WTC11 (cell line): ENCODE results near the gene GJC1. TPM values are rescaled to one million over a fixed set of nuclear protein-coding genes. Genes with fewer than 3 reads are reported as not detected.

Source experiments
- ATAC-seq: fragments of 200-7000 bp; cut with Tn5 transposase; 2 replicates; pipeline ENCODE4 v1.10.0; 2021; ENCODE audit warnings: mild to moderate bottlenecking, moderate library complexity
- CTCF ChIA-PET: fragments of 300-600 bp; sonication (Branson Sonifier 250); formaldehyde crosslinking; loops from one replicate; lab custom pipeline; 2021; ENCODE audit warnings: antibody characterized with exemption; lab: Charles Lee
- POLR2A ChIA-PET: fragments of 350-600 bp; sonication (Branson Sonifier 250); formaldehyde crosslinking; loops from one replicate; lab custom pipeline; 2021; ENCODE audit warnings: antibody characterized with exemption; lab: Charles Lee
- DNase-seq: peaks from one replicate; pipeline ENCODE4 v3.0.0; 2021; ENCODE audit warnings: low spot score
- H3K27ac Mint-ChIP-seq: 2 replicates; pipeline ENCODE4 v1.8.0; 2021; ENCODE audit warnings: mixed read lengths
- H3K27me3 Mint-ChIP-seq: 2 replicates; pipeline ENCODE4 v1.8.0; 2021; ENCODE audit warnings: low read depth, mild to moderate bottlenecking, moderate library complexity, mixed read lengths
- H3K36me3 Mint-ChIP-seq: 2 replicates; pipeline ENCODE4 v1.8.0; 2021; ENCODE audit warnings: mixed read lengths
- H3K4me1 Mint-ChIP-seq: 2 replicates; pipeline ENCODE4 v1.8.0; 2022; ENCODE audit warnings: mixed read lengths
- H3K4me3 Mint-ChIP-seq: 2 replicates; pipeline ENCODE4 v1.8.0; 2021; ENCODE audit warnings: mild to moderate bottlenecking, moderate library complexity, mixed read lengths
- H3K9me3 Mint-ChIP-seq: 2 replicates; pipeline ENCODE4 v1.8.0; 2021; ENCODE audit warnings: mixed read lengths
- ATF1 ChIP-seq: sonication (generic); formaldehyde crosslinking; IDR thresholded peaks from 2 replicates; pipeline ENCODE4 v1.8.1; 2023; ENCODE audit warnings: mild to moderate bottlenecking, moderate library complexity, missing genetic modification reagents
- FOXP1 ChIP-seq: sonication (generic); formaldehyde crosslinking; IDR thresholded peaks from 2 replicates; pipeline ENCODE4 v1.8.0; 2022; ENCODE audit warnings: missing genetic modification reagents, mild to moderate bottlenecking, moderate library complexity, borderline replicate concordance
- GABPB1 ChIP-seq: sonication (generic); formaldehyde crosslinking; IDR thresholded peaks from 2 replicates; pipeline ENCODE4 v1.8.1; 2023; ENCODE audit warnings: mild to moderate bottlenecking, missing genetic modification reagents
- HMGA2 ChIP-seq: fragments of 250-450 bp; sonication (Bioruptor Pico); IDR thresholded peaks from 2 replicates; pipeline ENCODE4 v1.4.0; 2021; ENCODE audit warnings: mild to moderate bottlenecking, moderate library complexity
- MXD4 ChIP-seq: fragments of 250-450 bp; sonication (Bioruptor Pico); IDR thresholded peaks from 2 replicates; pipeline ENCODE4 v1.8.0; 2021; ENCODE audit warnings: mild to moderate bottlenecking, moderate library complexity, borderline replicate concordance
- NFE2L1 ChIP-seq: sonication (generic); formaldehyde crosslinking; IDR thresholded peaks from 2 replicates; pipeline ENCODE4 v1.8.1; 2023; ENCODE audit warnings: missing genetic modification reagents
- SP1 ChIP-seq: sonication (generic); formaldehyde crosslinking; conservative IDR thresholded peaks from 2 replicates; pipeline ENCODE4 v1.8.1; 2022; ENCODE audit warnings: missing genetic modification reagents
- ZNF121 ChIP-seq: sonication (generic); formaldehyde crosslinking; IDR thresholded peaks from 2 replicates; pipeline ENCODE4 v1.8.0; 2023; ENCODE audit warnings: missing genetic modification reagents
- ZNF219 ChIP-seq: sonication (generic); formaldehyde crosslinking; IDR thresholded peaks from 2 replicates; pipeline ENCODE4 v1.8.0; 2023; ENCODE audit warnings: missing genetic modification reagents, mild to moderate bottlenecking, borderline replicate concordance
- ZNF232 ChIP-seq: sonication (generic); formaldehyde crosslinking; IDR thresholded peaks from 2 replicates; pipeline ENCODE4 v1.8.0; 2022; ENCODE audit warnings: mild to moderate bottlenecking, missing genetic modification reagents
- ZNF317 ChIP-seq: sonication (generic); formaldehyde crosslinking; IDR thresholded peaks from 2 replicates; pipeline ENCODE4 v1.8.1; 2023; ENCODE audit warnings: low read depth, mild to moderate bottlenecking, moderate library complexity, missing genetic modification reagents, borderline replicate concordance
- ZNF416 ChIP-seq: fragments of 250-450 bp; sonication (Bioruptor Pico); IDR thresholded peaks from 2 replicates; pipeline ENCODE4 v1.9.0; 2021; ENCODE audit warnings: mild to moderate bottlenecking, inconsistent platforms
- total RNA-seq: library from RNA; stranded (reverse); gene quantifications from 3 replicates; pipeline ENCODE4 v1.2.3, GENCODE V29; 2021
- TF ChIP-seq, protein P1 (sequence below): sonication (generic); formaldehyde crosslinking; conservative IDR thresholded peaks from 2 replicates; pipeline ENCODE4 v1.8.1; 2023; ENCODE audit warnings: mild to moderate bottlenecking, low read depth, missing genetic modification reagents, moderate library complexity
- TF ChIP-seq, protein P2 (sequence below): fragments of 250-450 bp; sonication (Bioruptor Pico); IDR thresholded peaks from 2 replicates; pipeline ENCODE4 v2.1.2; 2022; ENCODE audit warnings: mild to moderate bottlenecking, moderate library complexity
- TF ChIP-seq, protein P3 (sequence below): sonication (generic); formaldehyde crosslinking; IDR thresholded peaks from 2 replicates; pipeline ENCODE4 v1.8.1; 2023; ENCODE audit warnings: mild to moderate bottlenecking, missing genetic modification reagents
- TF ChIP-seq, protein P4 (sequence below): fragments of 250-450 bp; sonication (Bioruptor Pico); IDR thresholded peaks from 2 replicates; pipeline ENCODE4 v1.9.0; 2021; ENCODE audit warnings: mild to moderate bottlenecking
- TF ChIP-seq, protein P5 (sequence below): fragments of 250-450 bp; sonication (Bioruptor Pico); IDR thresholded peaks from 2 replicates; pipeline ENCODE4 v1.9.0; 2021; ENCODE audit warnings: moderate library complexity, mild to moderate bottlenecking, inconsistent platforms, borderline replicate concordance
- TF ChIP-seq, protein P6 (sequence below): sonication (generic); formaldehyde crosslinking; IDR thresholded peaks from 2 replicates; pipeline ENCODE4 v1.8.1; 2022; ENCODE audit warnings: mild to moderate bottlenecking, moderate library complexity, missing genetic modification reagents
- TF ChIP-seq, protein P7 (sequence below): sonication (generic); formaldehyde crosslinking; IDR thresholded peaks from 2 replicates; pipeline ENCODE4 v1.8.1; 2023; ENCODE audit warnings: mild to moderate bottlenecking, moderate library complexity, missing genetic modification reagents

Gene GJC1
- total RNA-seq, 1 experiment from 2014 or later = 104 TPM

DNA sequence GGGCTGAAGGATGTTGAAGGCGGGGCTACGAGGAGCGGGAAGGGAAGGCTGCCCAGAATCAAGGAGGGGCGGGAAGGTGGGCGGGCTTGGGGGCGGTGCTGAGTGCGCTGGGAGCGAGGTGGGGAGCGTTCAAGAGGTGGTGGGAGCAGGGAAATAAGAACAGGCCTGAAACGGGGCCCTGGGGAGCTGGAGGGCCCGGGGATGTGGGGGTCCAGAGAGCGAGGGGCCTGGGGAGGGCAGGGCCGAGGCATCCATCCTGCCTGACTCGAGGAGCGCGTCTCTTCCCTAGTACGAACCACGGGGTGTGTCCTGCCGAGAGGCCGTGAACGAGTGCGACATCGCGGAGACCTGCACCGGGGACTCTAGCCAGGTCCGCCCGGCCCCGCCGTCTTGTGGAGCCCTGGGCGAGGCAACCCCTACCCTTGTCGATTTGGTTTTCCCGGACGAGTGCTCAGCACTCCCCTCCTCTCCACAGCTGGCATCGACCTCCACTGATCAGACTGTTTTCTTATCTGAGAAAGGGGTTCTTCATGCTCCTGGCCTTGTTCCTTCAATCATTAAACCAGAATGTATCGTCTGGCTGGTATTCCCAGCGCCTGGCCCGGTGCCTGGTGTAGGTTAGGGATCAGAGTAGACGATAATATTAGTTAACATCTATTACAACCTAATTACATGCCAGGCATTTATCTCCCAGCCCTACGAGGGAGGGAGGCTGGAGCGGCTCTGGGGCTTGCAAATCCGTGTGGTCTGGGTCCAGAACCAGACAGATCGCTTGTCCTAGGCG lies 54.1 kb downstream of the GJC1 start:
- Mint-ChIP-seq H3K9me3 (no peaks in the 10 kb centered on the region), H3K27ac (no peak overlapping the region), H3K4me1 (peaks cover 23% of the 10 kb centered on the region), H3K4me3 (peak overlapping the region; percentile 76), H3K27me3 (peaks cover 22% of the 10 kb centered on the region), H3K36me3 (no peaks in the 10 kb centered on the region)
- DNase-seq (no peak), ATAC-seq (peak; percentile 27)
- TF ChIP-seq FOXP1 = no peak
- peak; percentile 59; the same call in 1 of the 2 replicates for TF ChIP-seq SP1
- ChIA-PET CTCF (interaction anchor here (0.6 to 6.2 kb wide), 40 partner anchors 8 to 385 kb away, joined by 3 to 103 read pairs (median 4); partner anchors contain the start of genes ACBD4, DBF4B, EFTUD2 and HEXIM1), POLR2A (interaction anchor here (0.6 to 1.1 kb wide), 8 partner anchors 35 to 245 kb away, joined by 3 to 9 read pairs (median 4); no protein-coding TSS in a partner anchor)

DNA sequence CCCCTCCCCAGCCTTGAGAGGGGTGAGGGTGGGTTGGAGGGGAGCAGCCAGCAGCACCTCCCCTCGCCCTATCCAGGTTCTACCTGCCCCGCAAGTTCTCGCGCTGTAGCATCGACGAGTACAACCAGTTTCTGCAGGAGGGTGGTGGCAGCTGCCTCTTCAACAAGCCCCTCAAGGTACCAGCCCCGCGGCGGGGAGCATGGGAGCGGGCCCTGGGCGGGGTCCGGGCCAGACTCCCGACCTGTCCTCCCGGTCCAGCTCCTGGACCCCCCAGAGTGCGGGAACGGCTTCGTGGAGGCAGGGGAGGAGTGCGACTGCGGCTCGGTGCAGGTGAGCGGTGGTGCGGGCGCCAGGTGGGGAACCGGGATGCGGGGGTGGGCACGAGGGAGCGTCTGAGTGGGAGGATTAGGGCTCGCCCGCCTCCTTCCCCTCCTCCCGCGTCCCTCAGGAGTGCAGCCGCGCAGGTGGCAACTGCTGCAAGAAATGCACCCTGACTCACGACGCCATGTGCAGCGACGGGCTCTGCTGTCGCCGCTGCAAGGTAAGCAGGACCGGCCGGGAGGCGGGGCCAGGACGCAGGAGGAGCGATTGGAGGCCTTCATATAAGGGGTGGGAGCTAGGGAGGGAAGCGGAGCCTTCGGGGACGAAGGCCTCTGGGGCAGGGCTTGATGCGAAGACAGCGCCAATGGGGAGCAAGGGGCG lies 54.8 kb downstream of the GJC1 start:
- Mint-ChIP-seq H3K27ac (no peak overlapping the region), H3K36me3 (no peaks in the 10 kb centered on the region), H3K4me1 (peaks cover 18% of the 10 kb centered on the region), H3K4me3 (peak overlapping the region; percentile 76), H3K9me3 (no peaks in the 10 kb centered on the region), H3K27me3 (peaks cover 22% of the 10 kb centered on the region)
- CTCF ChIA-PET = interaction anchor here (0.6 to 6.2 kb wide), 42 partner anchors 9 to 386 kb away, joined by 3 to 103 read pairs (median 4); partner anchors contain the start of genes ACBD4, DBF4B, EFTUD2 and HEXIM1
- peak; percentile 100 for DNase-seq
- POLR2A ChIA-PET = interaction anchor here (0.6 to 1.1 kb wide), 8 partner anchors 35 to 246 kb away, joined by 3 to 9 read pairs (median 4); no protein-coding TSS in a partner anchor
- ATAC-seq = peak; percentile 94
- TF ChIP-seq, protein P1, sequence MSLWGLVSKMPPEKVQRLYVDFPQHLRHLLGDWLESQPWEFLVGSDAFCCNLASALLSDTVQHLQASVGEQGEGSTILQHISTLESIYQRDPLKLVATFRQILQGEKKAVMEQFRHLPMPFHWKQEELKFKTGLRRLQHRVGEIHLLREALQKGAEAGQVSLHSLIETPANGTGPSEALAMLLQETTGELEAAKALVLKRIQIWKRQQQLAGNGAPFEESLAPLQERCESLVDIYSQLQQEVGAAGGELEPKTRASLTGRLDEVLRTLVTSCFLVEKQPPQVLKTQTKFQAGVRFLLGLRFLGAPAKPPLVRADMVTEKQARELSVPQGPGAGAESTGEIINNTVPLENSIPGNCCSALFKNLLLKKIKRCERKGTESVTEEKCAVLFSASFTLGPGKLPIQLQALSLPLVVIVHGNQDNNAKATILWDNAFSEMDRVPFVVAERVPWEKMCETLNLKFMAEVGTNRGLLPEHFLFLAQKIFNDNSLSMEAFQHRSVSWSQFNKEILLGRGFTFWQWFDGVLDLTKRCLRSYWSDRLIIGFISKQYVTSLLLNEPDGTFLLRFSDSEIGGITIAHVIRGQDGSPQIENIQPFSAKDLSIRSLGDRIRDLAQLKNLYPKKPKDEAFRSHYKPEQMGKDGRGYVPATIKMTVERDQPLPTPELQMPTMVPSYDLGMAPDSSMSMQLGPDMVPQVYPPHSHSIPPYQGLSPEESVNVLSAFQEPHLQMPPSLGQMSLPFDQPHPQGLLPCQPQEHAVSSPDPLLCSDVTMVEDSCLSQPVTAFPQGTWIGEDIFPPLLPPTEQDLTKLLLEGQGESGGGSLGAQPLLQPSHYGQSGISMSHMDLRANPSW (CRISPR knock-in tag) = no peak
- 0 out of 2 replicates have a peak, but pooled peaks have one; percentile 32 for TF ChIP-seq GABPB1 (CRISPR knock-in tag)
- TF ChIP-seq, protein P2, sequence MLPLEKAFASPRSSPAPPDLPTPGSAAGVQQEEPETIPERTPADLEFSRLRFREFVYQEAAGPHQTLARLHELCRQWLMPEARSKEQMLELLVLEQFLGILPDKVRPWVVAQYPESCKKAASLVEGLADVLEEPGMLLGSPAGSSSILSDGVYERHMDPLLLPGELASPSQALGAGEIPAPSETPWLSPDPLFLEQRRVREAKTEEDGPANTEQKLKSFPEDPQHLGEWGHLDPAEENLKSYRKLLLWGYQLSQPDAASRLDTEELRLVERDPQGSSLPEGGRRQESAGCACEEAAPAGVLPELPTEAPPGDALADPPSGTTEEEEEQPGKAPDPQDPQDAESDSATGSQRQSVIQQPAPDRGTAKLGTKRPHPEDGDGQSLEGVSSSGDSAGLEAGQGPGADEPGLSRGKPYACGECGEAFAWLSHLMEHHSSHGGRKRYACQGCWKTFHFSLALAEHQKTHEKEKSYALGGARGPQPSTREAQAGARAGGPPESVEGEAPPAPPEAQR (CRISPR knock-in tag) = no peak
- TF ChIP-seq NFE2L1 (CRISPR knock-in tag) = 0 out of 2 replicates have a peak, but pooled peaks have one; percentile 15
- TF ChIP-seq, protein P3, sequence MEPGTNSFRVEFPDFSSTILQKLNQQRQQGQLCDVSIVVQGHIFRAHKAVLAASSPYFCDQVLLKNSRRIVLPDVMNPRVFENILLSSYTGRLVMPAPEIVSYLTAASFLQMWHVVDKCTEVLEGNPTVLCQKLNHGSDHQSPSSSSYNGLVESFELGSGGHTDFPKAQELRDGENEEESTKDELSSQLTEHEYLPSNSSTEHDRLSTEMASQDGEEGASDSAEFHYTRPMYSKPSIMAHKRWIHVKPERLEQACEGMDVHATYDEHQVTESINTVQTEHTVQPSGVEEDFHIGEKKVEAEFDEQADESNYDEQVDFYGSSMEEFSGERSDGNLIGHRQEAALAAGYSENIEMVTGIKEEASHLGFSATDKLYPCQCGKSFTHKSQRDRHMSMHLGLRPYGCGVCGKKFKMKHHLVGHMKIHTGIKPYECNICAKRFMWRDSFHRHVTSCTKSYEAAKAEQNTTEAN (CRISPR knock-in tag) = 0 out of 2 replicates have a peak, but pooled peaks have one; percentile 20
- TF ChIP-seq, protein P4, sequence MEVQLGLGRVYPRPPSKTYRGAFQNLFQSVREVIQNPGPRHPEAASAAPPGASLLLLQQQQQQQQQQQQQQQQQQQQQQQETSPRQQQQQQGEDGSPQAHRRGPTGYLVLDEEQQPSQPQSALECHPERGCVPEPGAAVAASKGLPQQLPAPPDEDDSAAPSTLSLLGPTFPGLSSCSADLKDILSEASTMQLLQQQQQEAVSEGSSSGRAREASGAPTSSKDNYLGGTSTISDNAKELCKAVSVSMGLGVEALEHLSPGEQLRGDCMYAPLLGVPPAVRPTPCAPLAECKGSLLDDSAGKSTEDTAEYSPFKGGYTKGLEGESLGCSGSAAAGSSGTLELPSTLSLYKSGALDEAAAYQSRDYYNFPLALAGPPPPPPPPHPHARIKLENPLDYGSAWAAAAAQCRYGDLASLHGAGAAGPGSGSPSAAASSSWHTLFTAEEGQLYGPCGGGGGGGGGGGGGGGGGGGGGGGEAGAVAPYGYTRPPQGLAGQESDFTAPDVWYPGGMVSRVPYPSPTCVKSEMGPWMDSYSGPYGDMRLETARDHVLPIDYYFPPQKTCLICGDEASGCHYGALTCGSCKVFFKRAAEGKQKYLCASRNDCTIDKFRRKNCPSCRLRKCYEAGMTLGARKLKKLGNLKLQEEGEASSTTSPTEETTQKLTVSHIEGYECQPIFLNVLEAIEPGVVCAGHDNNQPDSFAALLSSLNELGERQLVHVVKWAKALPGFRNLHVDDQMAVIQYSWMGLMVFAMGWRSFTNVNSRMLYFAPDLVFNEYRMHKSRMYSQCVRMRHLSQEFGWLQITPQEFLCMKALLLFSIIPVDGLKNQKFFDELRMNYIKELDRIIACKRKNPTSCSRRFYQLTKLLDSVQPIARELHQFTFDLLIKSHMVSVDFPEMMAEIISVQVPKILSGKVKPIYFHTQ (CRISPR knock-in tag) = no peak
- no peak for TF ChIP-seq HMGA2
- TF ChIP-seq, protein P5, sequence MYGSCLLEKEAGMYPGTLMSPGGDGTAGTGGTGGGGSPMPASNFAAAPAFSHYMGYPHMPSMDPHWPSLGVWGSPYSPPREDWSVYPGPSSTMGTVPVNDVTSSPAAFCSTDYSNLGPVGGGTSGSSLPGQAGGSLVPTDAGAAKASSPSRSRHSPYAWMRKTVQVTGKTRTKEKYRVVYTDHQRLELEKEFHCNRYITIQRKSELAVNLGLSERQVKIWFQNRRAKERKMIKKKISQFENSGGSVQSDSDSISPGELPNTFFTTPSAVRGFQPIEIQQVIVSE (CRISPR knock-in tag) = no peak
- TF ChIP-seq ZNF416 (CRISPR knock-in tag) = no peak
- no peak for TF ChIP-seq ZNF121
- TF ChIP-seq ZNF232 (CRISPR knock-in tag) = peak; percentile 73; the same call in 1 of the 2 replicates
- no peak; the same call in 1 of the 2 replicates for TF ChIP-seq ZNF317 (CRISPR knock-in tag)
- TF ChIP-seq, protein P6, sequence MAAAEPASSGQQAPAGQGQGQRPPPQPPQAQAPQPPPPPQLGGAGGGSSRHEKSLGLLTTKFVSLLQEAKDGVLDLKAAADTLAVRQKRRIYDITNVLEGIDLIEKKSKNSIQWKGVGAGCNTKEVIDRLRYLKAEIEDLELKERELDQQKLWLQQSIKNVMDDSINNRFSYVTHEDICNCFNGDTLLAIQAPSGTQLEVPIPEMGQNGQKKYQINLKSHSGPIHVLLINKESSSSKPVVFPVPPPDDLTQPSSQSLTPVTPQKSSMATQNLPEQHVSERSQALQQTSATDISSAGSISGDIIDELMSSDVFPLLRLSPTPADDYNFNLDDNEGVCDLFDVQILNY (CRISPR knock-in tag) = peak; percentile 83
- TF ChIP-seq ATF1 (CRISPR knock-in tag) = no peak
- TF ChIP-seq ZNF219 = 0 out of 2 replicates have a peak, but pooled peaks have one; percentile 49
- TF ChIP-seq SP1 = peak; percentile 88
- no peak for TF ChIP-seq MXD4 (CRISPR knock-in tag)
- TF ChIP-seq, protein P7, sequence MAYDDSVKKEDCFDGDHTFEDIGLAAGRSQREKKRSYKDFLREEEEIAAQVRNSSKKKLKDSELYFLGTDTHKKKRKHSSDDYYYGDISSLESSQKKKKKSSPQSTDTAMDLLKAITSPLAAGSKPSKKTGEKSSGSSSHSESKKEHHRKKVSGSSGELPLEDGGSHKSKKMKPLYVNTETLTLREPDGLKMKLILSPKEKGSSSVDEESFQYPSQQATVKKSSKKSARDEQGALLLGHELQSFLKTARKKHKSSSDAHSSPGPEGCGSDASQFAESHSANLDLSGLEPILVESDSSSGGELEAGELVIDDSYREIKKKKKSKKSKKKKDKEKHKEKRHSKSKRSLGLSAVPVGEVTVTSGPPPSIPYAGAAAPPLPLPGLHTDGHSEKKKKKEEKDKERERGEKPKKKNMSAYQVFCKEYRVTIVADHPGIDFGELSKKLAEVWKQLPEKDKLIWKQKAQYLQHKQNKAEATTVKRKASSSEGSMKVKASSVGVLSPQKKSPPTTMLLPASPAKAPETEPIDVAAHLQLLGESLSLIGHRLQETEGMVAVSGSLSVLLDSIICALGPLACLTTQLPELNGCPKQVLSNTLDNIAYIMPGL (CRISPR knock-in tag) = peak; percentile 50; the same call in 1 of the 2 replicates
